Midbrain (tissue), 1 donor: ENCODE results near the gene MAP3K14.

Source experiments
- DNase-seq: peaks from one replicate; lab custom pipeline; 2025; lab: John Stamatoyannopoulos, UW

Gene MAP3K14

GRCh38 chr17:45338996-45339535 lies 22.2 kb upstream of the MAP3K14 start:
- DNase-seq, result no peak

- DNase-seq, result no peak
Measured at GRCh38 chr17:45338023-45338781, 21.4 kb upstream of the MAP3K14 start.

GRCh38 chr17:45336390-45337182 lies 19.8 kb upstream of the MAP3K14 start:
- DNase-seq, result no peak

DNA sequence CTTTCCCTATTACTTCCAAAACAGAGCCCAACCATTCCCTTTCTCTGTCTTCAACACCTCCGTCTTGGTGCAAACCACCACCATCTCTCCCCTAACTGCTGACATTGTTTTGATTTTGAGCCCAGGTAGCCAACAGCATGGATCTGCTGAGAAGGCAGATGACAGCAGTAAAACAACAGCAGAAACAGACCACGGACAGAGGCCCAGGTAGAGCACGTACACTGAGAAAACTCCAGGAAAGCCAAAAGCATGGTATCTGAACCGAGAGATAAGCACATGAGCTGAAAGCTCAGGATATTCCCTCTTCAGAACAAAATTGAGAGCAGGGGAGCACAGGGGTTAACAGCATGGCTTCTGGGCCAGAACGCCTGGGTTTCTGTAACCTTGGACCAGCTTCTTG lies 18.9 kb upstream of the MAP3K14 start:
- no peak for DNase-seq

DNA sequence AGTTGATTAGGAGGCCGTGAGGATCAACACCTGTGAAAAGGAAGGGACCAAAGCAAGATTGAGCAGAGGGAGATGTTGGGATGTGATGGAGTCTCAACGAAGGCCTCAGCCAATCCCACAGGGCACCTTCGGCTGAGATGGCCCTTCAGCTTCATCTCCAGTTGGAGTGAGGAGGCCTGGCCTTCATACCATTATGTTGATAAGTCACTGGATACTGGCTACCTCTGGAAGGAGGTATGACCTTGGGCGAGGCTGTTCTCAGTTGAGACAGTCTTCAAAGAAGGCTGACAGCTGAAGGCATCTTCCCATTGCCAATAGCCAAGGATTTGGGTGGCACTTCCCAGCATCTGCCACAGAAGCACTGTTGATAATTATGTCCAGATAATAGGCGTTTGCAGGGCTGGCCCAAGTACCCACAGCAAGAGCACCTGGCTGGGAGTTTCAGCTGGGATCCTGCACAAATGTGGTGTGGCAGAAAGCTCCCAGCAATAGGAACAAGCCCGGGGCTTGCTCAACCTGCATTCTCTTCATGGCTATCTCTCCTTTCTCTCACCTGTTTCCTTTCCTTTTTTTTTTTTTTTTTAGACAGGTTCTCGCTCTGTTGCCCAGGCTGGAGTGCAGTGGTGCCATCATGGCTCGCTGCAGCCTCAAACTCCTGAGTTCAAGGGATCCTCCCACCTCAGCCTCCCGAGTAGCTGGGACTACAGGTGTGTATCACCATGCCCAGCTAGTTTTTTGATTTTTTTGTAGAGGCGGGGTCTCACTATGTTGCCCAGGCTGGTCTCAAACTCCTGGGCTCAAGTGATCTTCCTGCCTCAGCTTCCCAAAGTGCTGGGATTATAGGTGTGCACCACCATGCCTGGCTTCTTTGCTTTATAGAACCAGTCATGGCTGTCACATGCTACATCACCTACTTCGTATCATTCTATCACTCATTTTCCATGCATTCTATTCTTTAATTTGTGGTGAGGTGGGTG lies 18.2 kb upstream of the MAP3K14 start:
- no peak for DNase-seq

- DNase-seq, result no peak
Measured at GRCh38 chr17:45334231-45334630, 17.4 kb upstream of the MAP3K14 start.

GRCh38 chr17:45333702-45334092 lies 16.9 kb upstream of the MAP3K14 start:
- no peak for DNase-seq

- no peak for DNase-seq
Measured at GRCh38 chr17:45332989-45333701, 16.3 kb upstream of the MAP3K14 start.

- DNase-seq, result no peak
Measured at GRCh38 chr17:45332505-45332904, 15.7 kb upstream of the MAP3K14 start.

DNA sequence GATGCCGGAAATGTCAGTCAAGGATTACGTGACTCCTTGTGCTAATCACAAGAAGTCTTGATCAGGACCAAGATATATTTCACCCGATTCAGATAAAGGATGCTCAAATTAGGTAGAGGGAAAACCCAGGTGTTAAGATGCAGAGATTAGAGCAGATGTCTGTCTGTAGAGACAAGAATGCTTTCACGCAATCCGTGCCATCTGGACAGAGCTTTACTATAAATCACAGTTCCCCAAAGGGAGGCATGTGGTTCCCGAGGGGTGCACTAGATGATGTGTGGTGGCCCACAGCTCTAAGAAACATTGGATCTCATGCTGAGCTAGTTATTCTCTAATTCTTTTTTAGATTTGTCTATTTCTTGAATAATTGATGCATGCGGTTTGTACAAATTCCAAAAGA lies 9.8 kb upstream of the MAP3K14 start:
- DNase-seq, result no peak

GRCh38 chr17:45325810-45326209 lies 9.0 kb upstream of the MAP3K14 start:
- DNase-seq, result no peak

DNA sequence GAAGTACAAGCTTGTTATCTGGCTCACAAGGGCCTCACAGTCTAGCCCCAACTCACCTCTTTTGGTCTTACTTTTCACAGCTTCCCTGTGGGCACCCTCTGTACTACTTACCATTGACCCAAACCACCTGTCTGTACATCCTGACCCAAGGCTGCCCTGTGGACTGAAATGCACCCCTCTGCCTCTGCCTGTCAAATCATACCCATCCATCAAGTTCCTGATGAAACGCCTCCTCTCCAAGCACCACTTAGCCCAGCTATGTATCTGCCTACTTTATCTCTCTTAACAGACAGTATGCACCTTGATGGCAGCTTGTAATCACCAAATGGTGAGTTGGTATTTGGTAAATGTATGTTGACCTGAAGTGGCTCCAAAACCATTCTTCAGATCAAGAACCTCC lies 7.5 kb upstream of the MAP3K14 start:
- DNase-seq, result no peak

DNA sequence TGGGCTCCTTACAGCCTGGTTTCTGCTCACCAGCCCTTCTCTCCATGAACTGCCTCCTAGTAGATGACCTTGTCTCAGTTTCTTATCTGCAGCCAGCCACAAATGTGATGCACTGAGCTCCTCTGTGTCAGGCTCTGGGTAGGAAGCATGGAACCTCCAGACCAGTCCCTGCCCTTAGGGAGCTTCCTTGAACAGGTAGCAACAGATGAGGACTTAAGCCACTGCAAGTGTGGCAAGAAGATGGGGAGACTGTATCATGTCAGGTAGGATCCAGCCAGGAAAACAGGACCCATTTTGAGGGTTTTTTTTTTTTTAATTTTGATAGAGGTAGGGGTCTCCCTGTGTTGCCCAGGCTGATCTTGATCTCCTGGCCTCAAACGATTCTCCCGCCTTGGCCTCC lies 5.3 kb upstream of the MAP3K14 start:
- DNase-seq, result no peak

GRCh38 chr17:45320931-45321461 lies 4.2 kb upstream of the MAP3K14 start:
- DNase-seq, result no peak

DNA sequence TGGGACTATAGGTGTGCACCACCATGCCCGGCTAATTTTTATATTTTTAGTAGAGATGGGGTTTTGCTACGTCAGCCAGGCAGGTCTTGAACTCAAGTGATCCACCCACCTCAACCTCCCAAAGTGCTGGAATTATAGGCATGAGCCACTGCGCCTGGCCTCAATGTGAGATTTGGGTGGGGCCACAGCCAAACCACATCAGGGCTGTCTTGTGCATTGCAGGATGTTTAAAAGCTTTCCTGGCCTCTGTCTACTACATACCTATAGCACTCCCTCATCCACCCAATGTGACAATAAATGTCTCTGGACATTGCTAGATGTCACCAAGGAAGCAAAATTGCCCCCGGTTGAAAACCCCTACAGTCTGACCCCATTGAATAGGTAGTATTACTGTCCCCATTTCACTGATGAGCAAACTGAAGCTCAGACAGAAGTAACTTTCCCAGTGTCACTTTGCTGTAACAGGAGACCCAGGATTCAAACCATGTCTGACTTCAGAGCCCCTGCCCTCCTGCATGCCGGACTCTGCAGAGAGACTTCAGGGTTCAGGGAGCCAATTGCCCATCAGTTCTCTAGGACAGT lies 3.6 kb upstream of the MAP3K14 start:
- DNase-seq, result no peak

GRCh38 chr17:45319239-45319703 lies 2.5 kb upstream of the MAP3K14 start:
- no peak for DNase-seq

- no peak for DNase-seq
Measured at GRCh38 chr17:45318561-45319230, 1.9 kb upstream of the MAP3K14 start.

DNA sequence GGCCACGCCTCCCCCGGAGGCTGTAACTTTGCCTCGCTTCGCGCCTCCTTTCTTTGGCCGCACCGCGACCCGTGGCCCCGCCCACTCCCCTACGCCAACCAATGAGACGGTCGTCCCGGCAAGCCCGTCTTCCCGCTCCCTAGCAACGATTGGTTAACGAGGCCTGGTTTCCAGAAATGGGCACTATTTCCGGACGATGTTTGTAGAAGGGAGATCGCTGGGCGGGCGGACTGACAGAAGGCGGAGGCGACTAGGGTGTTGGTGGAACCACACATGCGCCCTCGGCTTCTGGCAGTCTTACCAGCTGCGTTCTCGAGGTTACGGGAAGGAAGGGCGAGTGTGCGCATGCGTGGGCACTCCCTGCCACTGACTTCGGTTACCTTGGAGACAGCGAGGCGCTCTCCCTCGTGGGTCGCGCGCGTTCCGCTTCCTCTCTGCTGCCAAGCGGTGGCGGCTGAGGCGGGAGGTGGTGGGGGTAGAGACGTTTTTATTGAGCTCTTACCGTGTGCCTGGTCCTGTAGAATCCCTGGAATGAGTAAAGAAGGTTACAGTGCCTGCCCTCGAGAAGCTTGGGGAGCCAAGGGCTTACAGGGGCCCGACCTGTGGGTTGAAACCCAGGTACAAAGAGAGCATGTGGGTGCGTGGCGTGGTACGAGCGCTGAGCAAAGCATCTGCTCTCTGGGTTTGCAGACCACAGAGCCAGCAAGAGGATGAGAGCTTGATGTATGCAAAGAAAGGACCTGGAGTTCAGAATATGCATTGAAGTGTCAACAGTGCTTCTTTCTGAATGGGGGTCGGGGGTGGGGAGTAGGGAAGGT lies 500 bp upstream of the MAP3K14 start:
- peak; percentile 99 for DNase-seq
